Amniotic stem cell (primary cell): Measurements from ENCODE around the gene FZD2.
"Not testable (repeated sequence)": the region's sequence is repeated elsewhere in the genome, so short reads cannot be mapped to it uniquely, and the experiment has no call there.

Experiments used
- DNase-seq: peaks from one replicate; lab custom pipeline; 2025; lab: John Stamatoyannopoulos, UW

The FZD2 gene

GRCh38 chr17:44575403-44575802 is 18.1 kb downstream of the FZD2 start:
- no peak for DNase-seq

GRCh38 chr17:44578947-44579346 is 21.7 kb downstream of the FZD2 start:
- DNase-seq: no peak

GRCh38 chr17:44581868-44582267 is 24.6 kb downstream of the FZD2 start:
- DNase-seq: no peak

GRCh38 chr17:44584443-44584842 is 27.2 kb downstream of the FZD2 start:
- no peak for DNase-seq

GRCh38 chr17:44585315-44585714 is 28.0 kb downstream of the FZD2 start:
- no peak for DNase-seq

GRCh38 chr17:44587339-44587738 is 30.1 kb downstream of the FZD2 start:
- peak; percentile 66 for DNase-seq

GRCh38 chr17:44589316-44590071 is 32.2 kb downstream of the FZD2 start:
- DNase-seq: no peak

GRCh38 chr17:44590072-44590462 is 32.8 kb downstream of the FZD2 start:
- DNase-seq: not testable (repeated sequence)

GRCh38 chr17:44590762-44591161 is 33.5 kb downstream of the FZD2 start:
- not testable (repeated sequence) for DNase-seq

- DNase-seq: no peak
Measured at GRCh38 chr17:44591206-44591605, 33.9 kb downstream of the FZD2 start.

- DNase-seq: no peak
Measured at GRCh38 chr17:44593156-44593555, 35.9 kb downstream of the FZD2 start.

GRCh38 chr17:44595216-44595775 is 38.0 kb downstream of the FZD2 start:
- no peak for DNase-seq

- no peak for DNase-seq
Measured at GRCh38 chr17:44598329-44598728, 41.0 kb downstream of the FZD2 start.

- no peak for DNase-seq
Measured at GRCh38 chr17:44598932-44599297, 41.6 kb downstream of the FZD2 start.

GRCh38 chr17:44599298-44600175 is 42.3 kb downstream of the FZD2 start:
- peak; percentile 58 for DNase-seq

GRCh38 chr17:44601539-44601938 is 44.3 kb downstream of the FZD2 start:
- no peak for DNase-seq

- no peak for DNase-seq
Measured at GRCh38 chr17:44601973-44602372, 44.7 kb downstream of the FZD2 start.

- DNase-seq: no peak
Measured at GRCh38 chr17:44602390-44602789, 45.1 kb downstream of the FZD2 start.

- DNase-seq: no peak
Measured at GRCh38 chr17:44602970-44603369, 45.7 kb downstream of the FZD2 start.

GRCh38 chr17:44604116-44604761 is 47.0 kb downstream of the FZD2 start:
- DNase-seq: no peak

- no peak for DNase-seq
Measured at GRCh38 chr17:44604768-44605485, 47.6 kb downstream of the FZD2 start.

GRCh38 chr17:44606658-44607057 is 49.4 kb downstream of the FZD2 start:
- no peak for DNase-seq
